RPMI7951 (cell line): ENCODE results near the gene CXCL9. TPM values are rescaled to one million over a fixed set of nuclear protein-coding genes. Genes with fewer than 3 reads are reported as not detected.
"Not testable (repeated sequence)": the region's sequence is repeated elsewhere in the genome, so short reads cannot be mapped to it uniquely, and the experiment has no call there.

Experiments used
- DNase-seq: peaks from one replicate; pipeline ENCODE4 v3.0.0-alpha.2; 2012; ENCODE audit warnings: low read depth
- total RNA-seq: library from RNA; depleted of rRNA; stranded (reverse); fragments of >200 nt; shearing (Covaris generic); gene quantifications from 2 replicates; pipeline ENCODE4 v1.2.3, GENCODE V29; 2014

CXCL9 gene
- total RNA-seq, 1 experiment from 2014 or later = not detected

GRCh38 chr4:76012388-76012801 is 5.1 kb upstream of the CXCL9 start:
- no peak for DNase-seq

GRCh38 chr4:76011700-76012387 is 4.5 kb upstream of the CXCL9 start:
- DNase-seq = peak; percentile 66

- no peak for DNase-seq
Observed at GRCh38 chr4:76011018-76011670, 3.8 kb upstream of the CXCL9 start.

- no peak for DNase-seq
Observed at GRCh38 chr4:76010576-76010975, 3.3 kb upstream of the CXCL9 start.

GRCh38 chr4:76009311-76009710 is 2.0 kb upstream of the CXCL9 start:
- no peak for DNase-seq

- no peak for DNase-seq
Observed at GRCh38 chr4:76003620-76004019, 3.7 kb downstream of the CXCL9 start.

- DNase-seq = no peak
Observed at GRCh38 chr4:76003035-76003434, 4.3 kb downstream of the CXCL9 start.

GRCh38 chr4:76002176-76002575 is 5.1 kb downstream of the CXCL9 start:
- no peak for DNase-seq

- DNase-seq = no peak
Observed at GRCh38 chr4:76001700-76002099, 5.6 kb downstream of the CXCL9 start.

GRCh38 chr4:76000279-76000678 is 7.0 kb downstream of the CXCL9 start:
- no peak for DNase-seq

- not testable (repeated sequence) for DNase-seq
Observed at GRCh38 chr4:75998525-75999147, 8.7 kb downstream of the CXCL9 start.

GRCh38 chr4:75997946-75998345 is 9.4 kb downstream of the CXCL9 start:
- no peak for DNase-seq

GRCh38 chr4:75997081-75997480 is 10.2 kb downstream of the CXCL9 start:
- DNase-seq = no peak

- peak; percentile 46 for DNase-seq
Observed at GRCh38 chr4:75995727-75996126, 11.6 kb downstream of the CXCL9 start.

GRCh38 chr4:75992462-75992861 is 14.8 kb downstream of the CXCL9 start:
- no peak for DNase-seq

GRCh38 chr4:75989846-75990528 is 17.3 kb downstream of the CXCL9 start:
- DNase-seq = no peak

- peak; percentile 66 for DNase-seq
Observed at GRCh38 chr4:75985116-75985515, 22.2 kb downstream of the CXCL9 start.

- DNase-seq = no peak
Observed at GRCh38 chr4:75980576-75980975, 26.7 kb downstream of the CXCL9 start.

- no peak for DNase-seq
Observed at GRCh38 chr4:75976177-75976576, 31.1 kb downstream of the CXCL9 start.

GRCh38 chr4:75973766-75974165 is 33.5 kb downstream of the CXCL9 start:
- no peak for DNase-seq

GRCh38 chr4:75968084-75968483 is 39.2 kb downstream of the CXCL9 start:
- DNase-seq = no peak

GRCh38 chr4:75963558-75963957 is 43.8 kb downstream of the CXCL9 start:
- no peak for DNase-seq
